Mucosa of descending colon (tissue), 3 donors: ENCODE results near the gene TMEM273. TPM values are rescaled to one million over a fixed set of nuclear protein-coding genes. Genes with fewer than 3 reads are reported as not detected.

ENCODE experiments used
- ATAC-seq: fragments of 200-7000 bp; cut with Tn5 transposase; one replicate; pipeline ENCODE4 v1.9.1; 2020; ENCODE audit warnings: mild to moderate bottlenecking, moderate library complexity
- DNase-seq, 3 donors: peaks; one replicate each; pipeline ENCODE4 v3.0.0-alpha.2; 2020
- H3K36me3 ChIP-seq: fragments of 200-600 bp; one replicate; pipeline ENCODE4 v1.8.0; 2021; ENCODE audit warnings: low read depth, mild to moderate bottlenecking
- H3K4me1 ChIP-seq: fragments of 200-600 bp; one replicate; pipeline ENCODE4 v1.8.0; 2021; ENCODE audit warnings: low read depth, mild to moderate bottlenecking
- H3K4me3 ChIP-seq: fragments of 200-600 bp; one replicate; pipeline ENCODE4 v1.8.0; 2021; ENCODE audit warnings: mild to moderate bottlenecking
- H3K9me3 ChIP-seq: fragments of 200-600 bp; one replicate; pipeline ENCODE4 v1.8.0; 2021; ENCODE audit warnings: mild to moderate bottlenecking
- intact Hi-C, 2 donors: fragments of 100-400 bp; cut with DNase I in 1 of 2; cut with micrococcal nuclease in 1 of 2; formaldehyde crosslinking; loops; one replicate each; pipeline versions ENCODE4 v1.11.0 to v1.11.1; 2022; cut with DNase I, micrococcal nuclease
- long read RNA-seq, 2 donors: library from polyadenylated mRNA; unstranded; transcript quantifications; one replicate each; pipeline ENCODE4 v2.0.0, GENCODE V29; 2019 to 2021
- total RNA-seq, 3 donors: library from RNA; stranded (reverse); fragmentation: NEBNext Ultra II Directional in 2 of 3; extraction: Animal tissue kit (Norgen Biotek cat#: 25700) in 2 of 3; gene quantifications; one replicate each; pipeline versions ENCODE4 v1.2.1 to v1.2.4, GENCODE V29; 2021 to 2023
- TF ChIP-seq, protein P1 (sequence below): fragments of 200-600 bp; IDR thresholded peaks from one replicate; pipeline ENCODE4 v1.8.0; 2022; ENCODE audit warnings: antibody characterized with exemption, mild to moderate bottlenecking
- donor health status: DM: no; HTN: no; CAD: no; lungs with moderate emphysema.
- donor health status: DM: no; HTN: no; CAD: no.
- donor health status: DM: no; HTN: yes; CAD: no.

The TMEM273 gene
- 10 to 100 TPM in 1 of 3 donors, 1 to 10 TPM in 2; 4.8 to 12.7 (median 7.0) TPM for total RNA-seq
- long read RNA-seq, donor 1, transcript TMEM273-207 (6 exons, 614 nt), result major isoform, 5 of 8 reads
- long read RNA-seq, donor 1, partial matches to known transcripts, result 1 of 8 reads
- long read RNA-seq, donor 1, other reads (novel, unspliced or antisense), result 2 of 8 reads
- long read RNA-seq, donor 2, partial matches to known transcripts, result 0 of 2 reads
- long read RNA-seq, donor 2, other reads (novel, unspliced or antisense), result 1 of 2 reads

DNA sequence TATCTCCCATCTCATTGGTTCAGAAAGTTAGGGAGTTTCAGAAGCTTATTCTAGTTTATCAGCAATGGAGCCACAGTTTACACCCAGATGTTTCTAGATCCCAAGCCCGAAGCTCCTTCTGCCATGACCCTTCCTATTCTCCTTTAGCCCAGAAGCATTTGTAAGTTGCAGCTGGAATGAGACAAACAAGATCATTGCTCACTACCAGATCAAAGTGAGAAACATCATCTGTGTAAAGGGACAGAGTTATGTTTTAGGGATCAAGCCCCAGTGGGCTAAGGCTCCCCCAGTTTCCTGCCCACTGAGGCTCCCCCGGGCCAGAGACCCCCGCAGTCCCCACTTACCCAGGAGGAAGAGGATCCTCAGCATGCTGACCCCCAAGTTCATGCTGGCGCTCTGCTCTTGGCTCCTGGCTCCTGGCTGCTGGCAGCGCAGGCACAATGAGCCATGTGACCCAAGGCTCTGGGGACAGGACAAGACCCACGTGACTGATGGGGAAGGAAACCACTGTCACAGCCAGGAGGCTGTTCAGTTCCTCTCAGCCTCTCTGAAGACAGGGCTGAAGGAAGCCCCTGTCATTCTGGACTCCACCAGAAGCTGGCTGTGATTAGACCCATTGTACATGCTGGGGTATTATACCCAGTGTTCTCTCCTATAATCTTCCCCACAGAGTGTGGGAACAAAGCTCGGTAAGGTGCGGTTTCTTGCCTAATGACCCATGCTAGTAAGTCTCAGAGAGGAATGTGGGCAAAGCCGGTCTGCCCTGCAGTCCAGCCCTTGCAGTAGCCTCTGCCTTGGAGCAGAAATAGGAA lies at the start of gene TMEM273:
Gene TMEM273, minus strand, starts transcription at position 442 of the 812 bp plus-strand sequence. Its CDS starts 55 bp downstream, at position 387.
- ATAC-seq (peak; percentile 79), DNase-seq (peak; percentile 64 to 79 (median 66))
- intact Hi-C loops, result no loop called here
- Histone ChIP-seq H3K36me3 (no peaks in the 10 kb centered on the region), H3K9me3 (no peaks in the 10 kb centered on the region), H3K4me1 (no peaks in the 10 kb centered on the region), H3K4me3 (peak within 1 kb of the TSS; percentile 3)
- TF ChIP-seq, protein P1, sequence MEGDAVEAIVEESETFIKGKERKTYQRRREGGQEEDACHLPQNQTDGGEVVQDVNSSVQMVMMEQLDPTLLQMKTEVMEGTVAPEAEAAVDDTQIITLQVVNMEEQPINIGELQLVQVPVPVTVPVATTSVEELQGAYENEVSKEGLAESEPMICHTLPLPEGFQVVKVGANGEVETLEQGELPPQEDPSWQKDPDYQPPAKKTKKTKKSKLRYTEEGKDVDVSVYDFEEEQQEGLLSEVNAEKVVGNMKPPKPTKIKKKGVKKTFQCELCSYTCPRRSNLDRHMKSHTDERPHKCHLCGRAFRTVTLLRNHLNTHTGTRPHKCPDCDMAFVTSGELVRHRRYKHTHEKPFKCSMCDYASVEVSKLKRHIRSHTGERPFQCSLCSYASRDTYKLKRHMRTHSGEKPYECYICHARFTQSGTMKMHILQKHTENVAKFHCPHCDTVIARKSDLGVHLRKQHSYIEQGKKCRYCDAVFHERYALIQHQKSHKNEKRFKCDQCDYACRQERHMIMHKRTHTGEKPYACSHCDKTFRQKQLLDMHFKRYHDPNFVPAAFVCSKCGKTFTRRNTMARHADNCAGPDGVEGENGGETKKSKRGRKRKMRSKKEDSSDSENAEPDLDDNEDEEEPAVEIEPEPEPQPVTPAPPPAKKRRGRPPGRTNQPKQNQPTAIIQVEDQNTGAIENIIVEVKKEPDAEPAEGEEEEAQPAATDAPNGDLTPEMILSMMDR, result no peak

- H3K4me3 ChIP-seq, result no peak overlapping the region
- intact Hi-C loops, result no loop called here
- TF ChIP-seq, protein P1, result no peak
- no peaks in the 10 kb centered on the region for H3K4me1 ChIP-seq
- H3K36me3 ChIP-seq, result no peaks in the 10 kb centered on the region
- no peaks in the 10 kb centered on the region for H3K9me3 ChIP-seq
- DNase-seq (no peak), ATAC-seq (no peak)
Measured at GRCh38 chr10:49237985-49238384, 49.8 kb upstream of the TMEM273 start.

DNA sequence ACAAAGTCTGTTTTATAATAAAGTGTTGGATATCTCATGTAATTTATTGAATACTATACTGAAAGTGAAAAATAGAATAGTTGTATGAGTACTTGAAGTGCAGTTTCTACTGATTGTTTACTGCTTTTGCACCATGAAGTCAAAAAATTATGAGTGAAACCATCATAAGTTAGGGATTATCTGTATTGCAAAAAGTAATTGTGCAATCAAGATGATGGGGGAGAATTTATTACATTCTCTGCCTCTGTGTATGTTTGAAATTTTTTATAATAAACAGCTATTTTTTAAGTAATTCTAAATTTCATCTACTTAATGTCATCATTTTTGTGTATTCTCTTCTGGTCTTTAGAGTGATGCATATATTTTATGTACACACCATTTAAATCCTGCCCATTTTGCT lies 47.2 kb upstream of the TMEM273 start:
- intact Hi-C loops, result no loop called here
- no peaks in the 10 kb centered on the region for H3K9me3 ChIP-seq
- no peaks in the 10 kb centered on the region for H3K36me3 ChIP-seq
- TF ChIP-seq, protein P1, result no peak
- ATAC-seq (no peak), DNase-seq (no peak)
- no peaks in the 10 kb centered on the region for H3K4me1 ChIP-seq
- no peak overlapping the region for H3K4me3 ChIP-seq

DNA sequence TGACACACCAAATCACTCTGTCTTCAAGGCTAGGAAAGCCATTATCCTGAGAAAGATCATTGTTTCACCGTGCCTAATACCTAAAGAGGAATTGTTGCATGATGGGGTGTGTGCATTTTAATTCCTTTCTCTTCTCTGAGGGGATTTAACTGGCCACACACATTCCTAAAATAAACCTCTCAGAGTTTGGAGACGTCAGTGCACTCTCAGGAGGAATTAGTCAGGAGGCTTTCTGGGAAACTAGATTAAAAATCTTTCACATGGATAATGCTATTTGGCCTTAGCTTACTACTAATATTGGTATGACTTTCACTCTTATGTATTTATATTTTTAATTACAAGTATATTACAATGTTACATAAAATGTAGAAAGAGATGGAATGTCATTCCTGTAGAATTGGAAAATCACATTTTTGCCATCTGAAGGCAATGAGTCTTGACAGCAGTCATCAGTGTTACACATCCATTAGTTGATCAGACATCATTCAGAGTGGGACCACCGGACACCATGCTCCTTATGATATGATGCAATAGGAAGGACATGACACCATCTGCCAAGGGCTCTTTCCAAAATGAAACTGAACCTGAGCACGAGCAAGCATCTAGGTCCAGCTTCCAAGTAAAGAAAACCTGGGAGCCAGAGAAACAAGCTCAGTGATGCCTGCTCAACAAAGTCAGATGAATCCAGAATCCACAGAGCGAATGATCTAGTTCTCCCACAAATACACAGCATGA lies 43.1 kb upstream of the TMEM273 start:
- no peaks in the 10 kb centered on the region for H3K9me3 ChIP-seq
- intact Hi-C loops, result no loop called here
- TF ChIP-seq, protein P1, result no peak
- ATAC-seq (no peak), DNase-seq (no peak)
- no peak overlapping the region for H3K4me3 ChIP-seq
- no peaks in the 10 kb centered on the region for H3K36me3 ChIP-seq
- no peaks in the 10 kb centered on the region for H3K4me1 ChIP-seq

GRCh38 chr10:49230004-49230403 lies 41.8 kb upstream of the TMEM273 start:
- ATAC-seq (no peak), DNase-seq (no peak)
- no peak overlapping the region for H3K4me3 ChIP-seq
- no peaks in the 10 kb centered on the region for H3K4me1 ChIP-seq
- intact Hi-C loops, result no loop called here
- TF ChIP-seq, protein P1, result no peak
- no peaks in the 10 kb centered on the region for H3K36me3 ChIP-seq
- no peaks in the 10 kb centered on the region for H3K9me3 ChIP-seq
